Activated naive CD4-positive, alpha-beta T cell treated with anti-CD3 and anti-CD28 coated beads for 36 hours (primary cell): ENCODE results near the gene SIK2. TPM values are rescaled to one million over a fixed set of nuclear protein-coding genes. Genes with fewer than 3 reads are reported as not detected.

ENCODE experiments used
- CTCF ChIA-PET: fragments of 350-600 bp; sonication (Branson Sonifier 250); formaldehyde crosslinking; loops from one replicate; lab custom pipeline; 2021; ENCODE audit warnings: antibody characterized with exemption; lab: Charles Lee
- DNase-seq: peaks from one replicate; pipeline ENCODE4 v3.0.0-alpha.2; 2020
- H3K27ac Mint-ChIP-seq: one replicate; pipeline ENCODE4 v1.8.0; 2021; ENCODE audit warnings: mild to moderate bottlenecking, mixed read lengths
- H3K27me3 Mint-ChIP-seq: one replicate; pipeline ENCODE4 v1.8.0; 2021; ENCODE audit warnings: low read depth, mixed read lengths
- H3K36me3 Mint-ChIP-seq: one replicate; pipeline ENCODE4 v1.8.0; 2021; ENCODE audit warnings: low read depth, mixed read lengths
- H3K4me1 Mint-ChIP-seq: one replicate; pipeline ENCODE4 v1.8.0; 2021; ENCODE audit warnings: low read depth, mixed read lengths
- H3K4me3 Mint-ChIP-seq: one replicate; pipeline ENCODE4 v1.8.0; 2021; ENCODE audit warnings: mild to moderate bottlenecking, moderate library complexity, mixed read lengths
- H3K9me3 Mint-ChIP-seq: one replicate; pipeline ENCODE4 v1.8.0; 2021; ENCODE audit warnings: mixed read lengths
- intact Hi-C: fragments of 100-400 bp; cut with micrococcal nuclease; formaldehyde crosslinking; loops from one replicate; pipeline ENCODE4 v1.15.1; 2023
- total RNA-seq, 2 experiments: library from RNA; stranded (reverse); gene quantifications; one replicate each; pipeline ENCODE4 v1.2.3, GENCODE V29; 2021

The SIK2 gene
- total RNA-seq, 2 experiments from 2014 or later = 3.5 to 3.8 TPM

- Mint-ChIP-seq H3K4me1 (peaks cover 23% of the 10 kb centered on the region), H3K27ac (no peak overlapping the region)
These were observed 1.4 kb downstream of the SIK2 start for GRCh38 chr11:111603611-111604130.

GRCh38 chr11:111604392-111605009 is 2.3 kb downstream of the SIK2 start:
- Mint-ChIP-seq H3K4me1 (peaks cover 22% of the 10 kb centered on the region), H3K36me3 (no peaks in the 10 kb centered on the region), H3K27ac (no peak overlapping the region), H3K9me3 (no peaks in the 10 kb centered on the region), H3K4me3 (no peak overlapping the region), H3K27me3 (no peaks in the 10 kb centered on the region)
- intact Hi-C loops = loop anchor here (1.0 to 10.0 kb wide), 4 partner anchors 227 to 480 kb away; partner anchors contain the start of genes DLAT, POU2AF1, SDHD and TIMM8B
- CTCF ChIA-PET = interaction anchor here (0.6 to 3.0 kb wide), 20 partner anchors 8 to 601 kb away, joined by 3 to 15 read pairs (median 4); partner anchors contain the start of gene PPP2R1B
- no peak for DNase-seq

More at GRCh38 chr11:111603611-111604130, 1.4 kb downstream of the SIK2 start:
- Mint-ChIP-seq H3K4me3 (peak overlapping the region; percentile 78), H3K27me3 (no peaks in the 10 kb centered on the region), H3K9me3 (no peaks in the 10 kb centered on the region), H3K36me3 (no peaks in the 10 kb centered on the region)
- intact Hi-C loops = loop anchor here (1.0 to 10.0 kb wide), 6 partner anchors 226 to 481 kb away; partner anchors contain the start of genes DLAT, POU2AF1, SDHD and TIMM8B
- CTCF ChIA-PET = interaction anchor here (0.6 to 3.0 kb wide), 19 partner anchors 9 to 602 kb away, joined by 3 to 19 read pairs (median 5); partner anchors contain the start of gene PPP2R1B
- DNase-seq = no peak

- no peak overlapping the region for H3K4me3 Mint-ChIP-seq
- peaks cover 22% of the 10 kb centered on the region for H3K4me1 Mint-ChIP-seq
- no peak for DNase-seq
- no peaks in the 10 kb centered on the region for H3K9me3 Mint-ChIP-seq
- H3K36me3 Mint-ChIP-seq = no peaks in the 10 kb centered on the region
- H3K27ac Mint-ChIP-seq = no peak overlapping the region
- CTCF ChIA-PET = interaction anchor here (0.7 kb wide), 2 partner anchors 67 to 171 kb away, joined by 3 read pairs; no protein-coding TSS in a partner anchor
- intact Hi-C loops = loop anchor here (10.0 kb wide), 2 partner anchors 419 to 479 kb away; partner anchors contain the start of genes DLAT, SDHD and TIMM8B
- H3K27me3 Mint-ChIP-seq = no peaks in the 10 kb centered on the region
These were observed 3.4 kb downstream of the SIK2 start for GRCh38 chr11:111605681-111606080.

GRCh38 chr11:111606986-111607385 is 4.7 kb downstream of the SIK2 start:
- Mint-ChIP-seq H3K27me3 (no peaks in the 10 kb centered on the region), H3K4me3 (no peak overlapping the region), H3K4me1 (peaks cover 21% of the 10 kb centered on the region), H3K36me3 (no peaks in the 10 kb centered on the region), H3K27ac (no peak overlapping the region), H3K9me3 (no peaks in the 10 kb centered on the region)
- intact Hi-C loops = loop anchor here (10.0 kb wide), 2 partner anchors 418 to 478 kb away; partner anchors contain the start of genes DLAT, SDHD and TIMM8B
- CTCF ChIA-PET = no interaction called here
- no peak for DNase-seq

GRCh38 chr11:111607751-111608150 is 5.5 kb downstream of the SIK2 start:
- H3K27me3 Mint-ChIP-seq = no peaks in the 10 kb centered on the region
- peaks cover 26% of the 10 kb centered on the region for H3K4me1 Mint-ChIP-seq
- no peaks in the 10 kb centered on the region for H3K9me3 Mint-ChIP-seq
- H3K36me3 Mint-ChIP-seq = no peaks in the 10 kb centered on the region
- H3K4me3 Mint-ChIP-seq = no peak overlapping the region
- DNase-seq = no peak
- CTCF ChIA-PET = no interaction called here
- intact Hi-C loops = loop anchor here (10.0 kb wide), 2 partner anchors 417 to 477 kb away; partner anchors contain the start of genes DLAT, SDHD and TIMM8B
- no peak overlapping the region for H3K27ac Mint-ChIP-seq

GRCh38 chr11:111612224-111612623 is 10.0 kb downstream of the SIK2 start:
- no peaks in the 10 kb centered on the region for H3K27me3 Mint-ChIP-seq
- peaks cover 10% of the 10 kb centered on the region for H3K4me1 Mint-ChIP-seq
- CTCF ChIA-PET = interaction anchor here (2.1 kb wide), 1 partner anchor 8 kb away, joined by 11 read pairs; no protein-coding TSS in a partner anchor
- intact Hi-C loops = no loop called here
- H3K4me3 Mint-ChIP-seq = no peak overlapping the region
- peaks cover under 1% of the 10 kb centered on the region for H3K36me3 Mint-ChIP-seq
- H3K9me3 Mint-ChIP-seq = no peaks in the 10 kb centered on the region
- H3K27ac Mint-ChIP-seq = no peak overlapping the region
- no peak for DNase-seq

GRCh38 chr11:111617286-111617685 is 15.0 kb downstream of the SIK2 start:
- DNase-seq = no peak
- Mint-ChIP-seq H3K27ac (no peak overlapping the region), H3K4me3 (no peak overlapping the region), H3K9me3 (no peaks in the 10 kb centered on the region), H3K27me3 (no peaks in the 10 kb centered on the region), H3K4me1 (peaks cover 2% of the 10 kb centered on the region), H3K36me3 (peaks cover 10% of the 10 kb centered on the region)
- intact Hi-C loops = no loop called here
- CTCF ChIA-PET = interaction anchor here (0.5 to 1.5 kb wide), 3 partner anchors 13 to 161 kb away, joined by 3 to 9 read pairs (median 4); no protein-coding TSS in a partner anchor

GRCh38 chr11:111620518-111620917 is 18.3 kb downstream of the SIK2 start:
- H3K27me3 Mint-ChIP-seq = no peaks in the 10 kb centered on the region
- CTCF ChIA-PET = interaction anchor here (1.4 kb wide), 1 partner anchor 16 kb away, joined by 3 read pairs; no protein-coding TSS in a partner anchor
- peaks cover 24% of the 10 kb centered on the region for H3K36me3 Mint-ChIP-seq
- intact Hi-C loops = no loop called here
- no peak overlapping the region for H3K27ac Mint-ChIP-seq
- H3K4me1 Mint-ChIP-seq = no peaks in the 10 kb centered on the region
- H3K4me3 Mint-ChIP-seq = no peak overlapping the region
- no peak for DNase-seq
- no peaks in the 10 kb centered on the region for H3K9me3 Mint-ChIP-seq

- Mint-ChIP-seq H3K27me3 (no peaks in the 10 kb centered on the region), H3K9me3 (no peaks in the 10 kb centered on the region), H3K4me1 (no peaks in the 10 kb centered on the region), H3K27ac (no peak overlapping the region), H3K4me3 (no peak overlapping the region), H3K36me3 (peaks cover 19% of the 10 kb centered on the region)
- intact Hi-C loops = no loop called here
- DNase-seq = no peak
- CTCF ChIA-PET = interaction anchor here (1.1 kb wide), 1 partner anchor 20 kb away, joined by 3 read pairs; no protein-coding TSS in a partner anchor
These were observed 21.3 kb downstream of the SIK2 start for GRCh38 chr11:111623527-111624030.

- no peak overlapping the region for H3K4me3 Mint-ChIP-seq
- H3K27ac Mint-ChIP-seq = no peak overlapping the region
- peaks cover 22% of the 10 kb centered on the region for H3K36me3 Mint-ChIP-seq
- H3K4me1 Mint-ChIP-seq = peaks cover 5% of the 10 kb centered on the region
- DNase-seq = no peak
- CTCF ChIA-PET = interaction anchor here (1.1 kb wide), 1 partner anchor 21 kb away, joined by 3 read pairs; no protein-coding TSS in a partner anchor
- intact Hi-C loops = no loop called here
- no peaks in the 10 kb centered on the region for H3K27me3 Mint-ChIP-seq
- H3K9me3 Mint-ChIP-seq = no peaks in the 10 kb centered on the region
These were observed 22.4 kb downstream of the SIK2 start for GRCh38 chr11:111624608-111625007.

GRCh38 chr11:111627591-111627990 is 25.3 kb downstream of the SIK2 start:
- CTCF ChIA-PET = no interaction called here
- Mint-ChIP-seq H3K36me3 (peaks cover 18% of the 10 kb centered on the region), H3K9me3 (no peaks in the 10 kb centered on the region), H3K27me3 (no peaks in the 10 kb centered on the region), H3K27ac (no peak overlapping the region), H3K4me1 (peaks cover 5% of the 10 kb centered on the region), H3K4me3 (no peak overlapping the region)
- no peak for DNase-seq
- intact Hi-C loops = no loop called here

GRCh38 chr11:111629499-111629898 is 27.2 kb downstream of the SIK2 start:
- intact Hi-C loops = no loop called here
- Mint-ChIP-seq H3K4me1 (peaks cover 15% of the 10 kb centered on the region), H3K4me3 (no peak overlapping the region), H3K9me3 (no peaks in the 10 kb centered on the region), H3K27ac (no peak overlapping the region), H3K27me3 (no peaks in the 10 kb centered on the region), H3K36me3 (peaks cover 7% of the 10 kb centered on the region)
- CTCF ChIA-PET = no interaction called here
- no peak for DNase-seq
